GM06990 (cell line): Measurements from ENCODE around the gene SLC49A4.

Experiments
- DNase-seq: peaks from one replicate; pipeline ENCODE4 v3.0.0-alpha.2; 2011; ENCODE audit not compliant: insufficient read length; ENCODE audit errors: extremely low read depth
- H3K27me3 ChIP-seq: replicated peaks from 2 replicates; pipeline ENCODE4 v1.6.0; 2011; ENCODE audit warnings: low read length; ENCODE audit not compliant: control insufficient read depth, insufficient read depth
- H3K36me3 ChIP-seq: 2 replicates; pipeline ENCODE4 v1.5.1; 2011; ENCODE audit warnings: low read length; ENCODE audit not compliant: control insufficient read depth, insufficient read depth
- H3K4me3 ChIP-seq: replicated peaks from 2 replicates; pipeline ENCODE4 v1.5.1; 2011; ENCODE audit warnings: low read depth, mild to moderate bottlenecking, control low read depth, low read length
- TF ChIP-seq, protein P1 (sequence below): IDR thresholded peaks from 2 replicates; pipeline ENCODE4 v1.5.1; 2011; ENCODE audit warnings: low read length, control low read depth, mild to moderate bottlenecking, inconsistent platforms; ENCODE audit not compliant: insufficient read depth, poor library complexity, severe bottlenecking

Gene SLC49A4

DNA sequence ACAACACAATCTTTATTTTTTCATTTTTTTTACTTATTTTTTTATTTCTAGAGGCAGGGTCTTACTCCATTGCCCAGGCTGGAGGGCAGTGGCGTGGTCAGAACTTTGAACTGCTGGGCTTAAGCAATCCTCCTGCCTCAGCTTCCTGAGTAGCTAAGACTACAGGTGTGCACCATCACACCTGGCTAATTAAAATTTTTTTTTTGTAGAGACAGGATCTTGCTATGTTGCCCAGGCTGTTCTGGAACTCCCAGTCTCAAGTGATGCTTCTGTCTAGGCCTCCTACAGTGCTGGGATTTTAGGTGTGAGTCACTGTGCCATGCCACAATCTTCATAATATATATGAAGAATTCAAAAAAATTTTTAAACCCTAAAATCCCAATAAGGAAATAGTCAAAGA is 22.0 kb upstream of the SLC49A4 start:
- Histone ChIP-seq H3K27me3 (no peaks in the 10 kb centered on the region), H3K4me3 (no peak overlapping the region), H3K36me3 (no peaks in the 10 kb centered on the region)
- TF ChIP-seq, protein P1, sequence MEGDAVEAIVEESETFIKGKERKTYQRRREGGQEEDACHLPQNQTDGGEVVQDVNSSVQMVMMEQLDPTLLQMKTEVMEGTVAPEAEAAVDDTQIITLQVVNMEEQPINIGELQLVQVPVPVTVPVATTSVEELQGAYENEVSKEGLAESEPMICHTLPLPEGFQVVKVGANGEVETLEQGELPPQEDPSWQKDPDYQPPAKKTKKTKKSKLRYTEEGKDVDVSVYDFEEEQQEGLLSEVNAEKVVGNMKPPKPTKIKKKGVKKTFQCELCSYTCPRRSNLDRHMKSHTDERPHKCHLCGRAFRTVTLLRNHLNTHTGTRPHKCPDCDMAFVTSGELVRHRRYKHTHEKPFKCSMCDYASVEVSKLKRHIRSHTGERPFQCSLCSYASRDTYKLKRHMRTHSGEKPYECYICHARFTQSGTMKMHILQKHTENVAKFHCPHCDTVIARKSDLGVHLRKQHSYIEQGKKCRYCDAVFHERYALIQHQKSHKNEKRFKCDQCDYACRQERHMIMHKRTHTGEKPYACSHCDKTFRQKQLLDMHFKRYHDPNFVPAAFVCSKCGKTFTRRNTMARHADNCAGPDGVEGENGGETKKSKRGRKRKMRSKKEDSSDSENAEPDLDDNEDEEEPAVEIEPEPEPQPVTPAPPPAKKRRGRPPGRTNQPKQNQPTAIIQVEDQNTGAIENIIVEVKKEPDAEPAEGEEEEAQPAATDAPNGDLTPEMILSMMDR: no peak
- DNase-seq: no peak

DNA sequence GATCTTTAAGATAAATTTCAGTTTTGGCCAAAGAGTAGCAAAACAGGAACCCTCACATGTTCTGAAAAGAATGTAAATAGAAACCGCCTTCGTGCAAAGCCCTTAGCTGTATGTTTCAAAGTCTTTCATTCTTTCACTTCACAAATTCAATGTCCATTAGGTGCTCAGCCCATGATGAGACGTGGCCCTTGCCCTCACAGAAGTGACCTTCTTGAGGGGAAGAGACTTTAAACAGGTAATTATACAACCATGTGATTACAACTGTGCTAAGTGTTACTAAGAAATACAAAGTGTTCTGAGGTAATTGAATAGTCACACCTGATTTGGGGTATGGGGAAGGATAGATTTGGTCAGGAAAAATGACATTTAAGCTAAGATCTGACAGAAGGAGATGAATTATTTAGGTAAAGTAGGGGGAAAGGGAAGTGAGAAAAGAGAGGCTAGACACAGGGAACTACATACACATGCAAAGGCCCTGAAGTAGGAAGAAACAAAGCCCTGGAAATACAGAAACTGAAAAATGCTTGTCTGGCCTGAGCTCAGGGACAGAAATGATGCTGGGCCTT is 20.8 kb upstream of the SLC49A4 start:
- TF ChIP-seq, protein P1: no peak
- H3K27me3 ChIP-seq: no peaks in the 10 kb centered on the region
- H3K36me3 ChIP-seq: no peaks in the 10 kb centered on the region
- peak; percentile 15 for DNase-seq
- H3K4me3 ChIP-seq: peak overlapping the region; percentile 6; the same call in 1 of the 2 replicates

- Histone ChIP-seq H3K36me3 (no peaks in the 10 kb centered on the region), H3K4me3 (no peak overlapping the region), H3K27me3 (no peaks in the 10 kb centered on the region)
- TF ChIP-seq, protein P1: no peak
- no peak for DNase-seq
These were observed 20.3 kb upstream of the SLC49A4 start for GRCh38 chr3:122774564-122774963.

DNA sequence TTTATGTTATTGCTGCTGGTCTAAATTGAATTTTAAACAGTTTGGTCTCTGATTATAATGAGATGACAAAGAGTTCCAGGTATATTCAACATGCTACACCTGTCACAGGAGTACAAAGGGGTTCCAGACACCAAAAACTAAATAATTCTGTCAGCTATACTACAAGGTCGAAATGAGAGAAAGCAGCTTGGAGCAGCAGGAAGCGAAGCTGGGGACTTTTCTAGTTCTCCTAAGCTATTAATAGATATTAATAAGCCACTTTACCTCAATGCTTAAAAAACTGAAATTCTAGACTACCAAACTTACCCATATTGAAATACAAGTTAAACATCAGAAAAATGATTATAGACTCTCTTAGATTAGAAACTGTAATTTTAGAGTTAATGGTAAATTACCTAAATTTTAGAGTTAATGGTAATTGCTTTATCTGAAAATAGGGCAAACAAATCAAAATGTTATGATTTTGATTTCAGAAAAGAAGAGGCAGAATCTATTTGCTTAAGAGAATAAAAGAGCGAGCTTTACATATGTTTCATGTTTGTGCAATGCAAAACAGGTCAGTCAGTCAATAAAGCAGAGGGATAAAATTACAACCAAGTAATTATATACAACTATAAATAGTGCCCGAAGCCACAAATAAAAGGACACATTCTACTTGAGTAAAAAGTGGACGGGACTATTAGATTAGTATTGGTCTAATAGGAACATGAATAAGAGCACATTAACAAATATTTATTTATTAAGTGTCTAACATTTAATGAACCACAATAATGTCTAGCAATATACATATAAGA is 18.0 kb upstream of the SLC49A4 start:
- DNase-seq: no peak
- Histone ChIP-seq H3K27me3 (no peaks in the 10 kb centered on the region), H3K4me3 (no peak overlapping the region), H3K36me3 (no peaks in the 10 kb centered on the region)
- TF ChIP-seq, protein P1: no peak

DNA sequence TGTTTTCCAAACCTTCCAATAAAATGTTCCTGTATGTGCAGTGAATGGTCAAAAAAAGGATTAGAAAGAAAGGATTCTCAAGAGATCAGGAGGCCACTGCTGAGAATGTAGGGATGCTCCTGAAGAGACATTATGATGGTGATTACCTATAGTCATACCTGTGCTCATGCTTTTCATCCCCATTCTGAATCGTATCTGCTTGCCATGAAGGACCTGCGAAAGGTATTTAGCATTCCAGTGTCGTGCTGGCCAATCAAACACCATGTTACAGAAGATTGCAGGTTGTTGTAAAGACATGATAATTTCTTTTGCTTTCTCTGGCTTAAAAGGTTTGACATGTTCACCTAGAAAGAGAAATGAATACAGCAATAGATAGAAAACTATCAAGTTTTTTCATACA is 17.3 kb upstream of the SLC49A4 start:
- no peak for DNase-seq
- TF ChIP-seq, protein P1: no peak

GRCh38 chr3:122782804-122783203 is 12.1 kb upstream of the SLC49A4 start:
- DNase-seq: no peak
- TF ChIP-seq, protein P1: no peak
- no peak overlapping the region for H3K4me3 ChIP-seq
- H3K36me3 ChIP-seq: no peaks in the 10 kb centered on the region
- H3K27me3 ChIP-seq: no peaks in the 10 kb centered on the region

More for the DNA sequence above, 17.3 kb upstream of the SLC49A4 start:
- Histone ChIP-seq H3K36me3 (no peaks in the 10 kb centered on the region), H3K27me3 (no peaks in the 10 kb centered on the region), H3K4me3 (no peak overlapping the region)
